SU-DHL-6 (cell line): ENCODE data around the gene RAB3C.

ENCODE experiments used
- H2AFZ ChIP-seq: fragments of 200-600 bp; sonication (generic); 2 replicates; pipeline ENCODE4 v1.6.1; 2014; ENCODE audit warnings: low read depth, mild to moderate bottlenecking, moderate library complexity, mixed read lengths, antibody characterized with exemption, low read length; ENCODE audit not compliant: severe bottlenecking
- H3F3A ChIP-seq: fragments of 200-600 bp; shearing (Covaris generic); 2 replicates; pipeline ENCODE4 v1.6.0; 2016; ENCODE audit warnings: antibody characterized with exemption, mild to moderate bottlenecking; ENCODE audit not compliant: insufficient read depth
- H3K27ac ChIP-seq: fragments of 200-600 bp; sonication (generic); 2 replicates; pipeline ENCODE4 v1.5.1; 2016; ENCODE audit warnings: low read depth, mild to moderate bottlenecking, low read length, moderate library complexity, mixed read lengths
- H3K27me3 ChIP-seq: fragments of 200-600 bp; sonication (generic), shearing (Covaris generic); 2 replicates; pipeline ENCODE4 v1.6.0; 2014; ENCODE audit warnings: mild to moderate bottlenecking, low read length
- H3K36me3 ChIP-seq: fragments of 200-600 bp; sonication (generic); 2 replicates; pipeline ENCODE4 v1.6.1; 2014; ENCODE audit warnings: mild to moderate bottlenecking, low read length, mixed read lengths
- H3K4me2 ChIP-seq: fragments of 300-600, 200-600 bp; shearing (Covaris generic), sonication (generic); 2 replicates; pipeline ENCODE4 v1.6.0; 2014; ENCODE audit warnings: low read length, low read depth, mild to moderate bottlenecking; ENCODE audit not compliant: poor library complexity, severe bottlenecking
- H3K4me3 ChIP-seq: fragments of 200-600 bp; sonication (generic); 2 replicates; pipeline ENCODE4 v1.5.1; 2014; ENCODE audit warnings: antibody characterized with exemption, low read length, mild to moderate bottlenecking, mixed read lengths; ENCODE audit not compliant: insufficient read depth, poor library complexity, severe bottlenecking
- H3K79me2 ChIP-seq: fragments of 200-600 bp; sonication (generic); 2 replicates; pipeline ENCODE4 v1.6.1; 2014; ENCODE audit warnings: mild to moderate bottlenecking, low read length, moderate library complexity; ENCODE audit not compliant: insufficient read depth
- H3K9ac ChIP-seq: fragments of 200-600 bp; sonication (generic); 2 replicates; pipeline ENCODE4 v1.7.0; 2014; ENCODE audit warnings: mild to moderate bottlenecking, low read length
- H3K9me2 ChIP-seq: fragments of 200-600 bp; sonication (generic); replicated peaks from 2 replicates; pipeline ENCODE4 v1.6.1; 2014; ENCODE audit warnings: low read length; ENCODE audit not compliant: insufficient read depth
- H3K9me3 ChIP-seq: fragments of 200-600 bp; sonication (generic); 2 replicates; pipeline ENCODE4 v1.6.1; 2014; ENCODE audit warnings: low read length, mixed read lengths; ENCODE audit not compliant: insufficient read depth
- H4K20me1 ChIP-seq: fragments of 200-600 bp; sonication (generic); 2 replicates; pipeline ENCODE4 v1.6.1; 2014; ENCODE audit warnings: low read depth, mild to moderate bottlenecking, antibody characterized with exemption, low read length, moderate library complexity, mixed read lengths
- EZH2phosphoT487 ChIP-seq: fragments of 200-600 bp; sonication (generic), shearing (Covaris generic); conservative IDR thresholded peaks from 2 replicates; pipeline ENCODE4 v1.6.1; 2018; ENCODE audit warnings: mild to moderate bottlenecking, antibody characterized with exemption, low read length, moderate library complexity, mixed read lengths
- TF ChIP-seq, protein P1 (sequence below): fragments of 200-600 bp; sonication (generic); IDR thresholded peaks from one replicate; pipeline ENCODE4 v1.5.1; 2017; ENCODE audit warnings: antibody characterized with exemption, mild to moderate bottlenecking, low read length, moderate library complexity; ENCODE audit not compliant: insufficient read depth, poor library complexity, severe bottlenecking

The RAB3C gene

DNA sequence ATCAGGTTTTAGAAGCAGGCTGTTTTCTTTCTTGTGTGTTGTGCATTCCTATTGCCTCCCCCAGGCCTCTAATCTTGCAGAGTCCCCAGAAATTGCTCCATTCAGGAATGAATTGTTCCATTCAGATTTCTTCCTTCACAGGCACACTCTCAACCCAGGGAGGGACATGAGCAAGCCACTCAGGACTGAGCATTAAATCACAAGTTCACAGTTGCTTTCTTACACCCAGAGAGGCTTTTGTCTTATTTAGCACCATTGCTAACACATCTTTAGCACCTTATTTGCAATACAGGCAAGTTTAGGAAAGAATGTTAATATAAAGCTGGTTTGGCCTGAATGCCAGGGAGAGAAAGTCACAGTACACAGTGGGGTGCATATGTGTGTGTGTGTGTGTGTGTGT lies 221.4 kb downstream of the RAB3C start:
- Histone ChIP-seq H3K27ac (no peak overlapping the region), H3K27me3 (no peaks in the 10 kb centered on the region), H3F3A (no peaks in the 10 kb centered on the region), H2AFZ (no peak overlapping the region), H3K9ac (no peak overlapping the region), H4K20me1 (no peaks in the 10 kb centered on the region), H3K79me2 (no peaks in the 10 kb centered on the region), H3K4me2 (no peak overlapping the region), H3K9me3 (no peaks in the 10 kb centered on the region), H3K36me3 (no peaks in the 10 kb centered on the region), H3K4me3 (no peak overlapping the region), H3K9me2 (no peaks in the 10 kb centered on the region)
- no peak for TF ChIP-seq EZH2phosphoT487
- TF ChIP-seq, protein P1, sequence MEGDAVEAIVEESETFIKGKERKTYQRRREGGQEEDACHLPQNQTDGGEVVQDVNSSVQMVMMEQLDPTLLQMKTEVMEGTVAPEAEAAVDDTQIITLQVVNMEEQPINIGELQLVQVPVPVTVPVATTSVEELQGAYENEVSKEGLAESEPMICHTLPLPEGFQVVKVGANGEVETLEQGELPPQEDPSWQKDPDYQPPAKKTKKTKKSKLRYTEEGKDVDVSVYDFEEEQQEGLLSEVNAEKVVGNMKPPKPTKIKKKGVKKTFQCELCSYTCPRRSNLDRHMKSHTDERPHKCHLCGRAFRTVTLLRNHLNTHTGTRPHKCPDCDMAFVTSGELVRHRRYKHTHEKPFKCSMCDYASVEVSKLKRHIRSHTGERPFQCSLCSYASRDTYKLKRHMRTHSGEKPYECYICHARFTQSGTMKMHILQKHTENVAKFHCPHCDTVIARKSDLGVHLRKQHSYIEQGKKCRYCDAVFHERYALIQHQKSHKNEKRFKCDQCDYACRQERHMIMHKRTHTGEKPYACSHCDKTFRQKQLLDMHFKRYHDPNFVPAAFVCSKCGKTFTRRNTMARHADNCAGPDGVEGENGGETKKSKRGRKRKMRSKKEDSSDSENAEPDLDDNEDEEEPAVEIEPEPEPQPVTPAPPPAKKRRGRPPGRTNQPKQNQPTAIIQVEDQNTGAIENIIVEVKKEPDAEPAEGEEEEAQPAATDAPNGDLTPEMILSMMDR = no peak

GRCh38 chr5:58810086-58810485 lies 227.2 kb downstream of the RAB3C start:
- Histone ChIP-seq H3K79me2 (no peaks in the 10 kb centered on the region), H3K9me2 (no peaks in the 10 kb centered on the region), H3F3A (no peaks in the 10 kb centered on the region), H3K27me3 (no peaks in the 10 kb centered on the region), H2AFZ (no peak overlapping the region), H3K4me3 (no peak overlapping the region), H3K9me3 (no peaks in the 10 kb centered on the region), H4K20me1 (no peaks in the 10 kb centered on the region), H3K9ac (no peak overlapping the region), H3K4me2 (no peak overlapping the region), H3K27ac (no peak overlapping the region), H3K36me3 (no peaks in the 10 kb centered on the region)
- TF ChIP-seq EZH2phosphoT487 = no peak
- TF ChIP-seq, protein P1 = no peak

DNA sequence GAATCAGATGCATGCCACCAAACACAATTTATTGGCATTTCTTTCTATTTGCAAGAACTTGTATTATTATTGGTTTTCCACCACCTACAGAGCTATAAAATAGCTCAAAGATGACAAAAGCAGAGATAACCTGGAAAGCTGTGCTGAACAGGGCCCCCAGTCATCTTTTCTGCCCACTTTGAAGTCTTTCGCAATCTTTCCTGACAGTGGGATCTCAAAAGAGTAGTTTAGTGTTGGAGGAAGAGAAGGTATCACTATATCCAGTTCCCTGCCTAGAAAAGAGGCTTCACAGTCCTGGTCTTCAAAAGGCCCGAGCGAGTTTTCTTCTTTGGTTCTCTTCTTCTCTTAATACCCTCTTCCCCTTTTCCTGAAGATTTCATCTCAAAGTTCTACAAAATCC lies 231.0 kb downstream of the RAB3C start:
- no peaks in the 10 kb centered on the region for H3K27me3 ChIP-seq
- no peak overlapping the region for H3K4me3 ChIP-seq
- no peak overlapping the region for H3K27ac ChIP-seq
- H3K9ac ChIP-seq = no peak overlapping the region
- TF ChIP-seq, protein P1 = no peak
- no peak for TF ChIP-seq EZH2phosphoT487
- H3K79me2 ChIP-seq = no peaks in the 10 kb centered on the region
- H4K20me1 ChIP-seq = no peaks in the 10 kb centered on the region
- H3K36me3 ChIP-seq = no peaks in the 10 kb centered on the region
- no peaks in the 10 kb centered on the region for H3K9me2 ChIP-seq
- no peaks in the 10 kb centered on the region for H3F3A ChIP-seq
- no peaks in the 10 kb centered on the region for H3K9me3 ChIP-seq
- H2AFZ ChIP-seq = no peak overlapping the region
- H3K4me2 ChIP-seq = no peak overlapping the region

DNA sequence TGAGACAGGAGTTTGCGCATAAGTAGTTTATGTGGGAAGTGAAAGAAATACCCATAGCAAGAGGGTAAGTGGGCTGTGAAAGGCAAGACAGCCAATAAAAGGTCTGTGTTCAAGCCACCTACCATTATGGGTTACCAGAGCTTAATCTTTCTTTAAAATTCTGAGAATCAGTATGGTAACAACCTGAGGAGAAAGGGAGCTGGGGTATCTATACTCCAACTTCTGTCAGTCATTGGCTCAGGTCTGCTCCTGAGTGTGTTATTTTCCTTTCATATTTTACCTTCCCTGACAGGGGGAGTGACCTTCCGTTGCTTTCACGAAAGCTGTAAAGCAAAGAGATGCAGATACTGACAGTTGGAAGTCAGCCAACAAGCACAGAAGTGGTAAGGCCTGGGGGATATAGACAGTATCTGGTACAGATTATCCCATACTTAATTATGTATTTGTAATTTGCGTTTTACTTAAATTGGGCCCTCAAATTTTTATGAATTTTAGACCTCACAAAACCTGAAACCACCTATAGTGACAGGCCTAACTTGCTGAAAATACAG lies 233.4 kb downstream of the RAB3C start:
- no peaks in the 10 kb centered on the region for H3F3A ChIP-seq
- no peaks in the 10 kb centered on the region for H3K9me2 ChIP-seq
- H3K9me3 ChIP-seq = no peaks in the 10 kb centered on the region
- no peak overlapping the region for H3K27ac ChIP-seq
- no peaks in the 10 kb centered on the region for H3K36me3 ChIP-seq
- TF ChIP-seq, protein P1 = no peak
- no peak for TF ChIP-seq EZH2phosphoT487
- no peaks in the 10 kb centered on the region for H4K20me1 ChIP-seq
- no peak overlapping the region for H3K4me3 ChIP-seq
- no peaks in the 10 kb centered on the region for H3K79me2 ChIP-seq
- no peak overlapping the region for H3K9ac ChIP-seq
- H3K27me3 ChIP-seq = no peaks in the 10 kb centered on the region
- H3K4me2 ChIP-seq = no peak overlapping the region
- no peak overlapping the region for H2AFZ ChIP-seq
